ENCODE results near the gene TRMT2A. TPM values are rescaled to one million over a fixed set of nuclear protein-coding genes. Genes with fewer than 3 reads are reported as not detected.

Gene TRMT2A
- total RNA-seq, 1 donor from 2014 or later, result 44.8 TPM

- no peak for DNase-seq (ENCODE audit: low spot score)
- Mint-ChIP-seq H3K4me3 (ENCODE audit: unreplicated experiment) (no peak overlapping the region), H3K9me3 (ENCODE audit: unreplicated experiment) (no peaks in the 10 kb centered on the region), H3K27ac (ENCODE audit: unreplicated experiment) (no peak overlapping the region), H3K36me3 (ENCODE audit: low read depth, unreplicated experiment) (peaks cover 14% of the 10 kb centered on the region), H3K27me3 (ENCODE audit: unreplicated experiment) (peaks cover 13% of the 10 kb centered on the region), H3K4me1 (ENCODE audit: unreplicated experiment) (no peaks in the 10 kb centered on the region)
- no peak for TF ChIP-seq CTCF (IDR thresholded peaks at IDR 0.05; ENCODE audit: unreplicated experiment)
These were observed 11.5 kb upstream of the TRMT2A start for GRCh38 chr22:20128619-20128901.

DNA sequence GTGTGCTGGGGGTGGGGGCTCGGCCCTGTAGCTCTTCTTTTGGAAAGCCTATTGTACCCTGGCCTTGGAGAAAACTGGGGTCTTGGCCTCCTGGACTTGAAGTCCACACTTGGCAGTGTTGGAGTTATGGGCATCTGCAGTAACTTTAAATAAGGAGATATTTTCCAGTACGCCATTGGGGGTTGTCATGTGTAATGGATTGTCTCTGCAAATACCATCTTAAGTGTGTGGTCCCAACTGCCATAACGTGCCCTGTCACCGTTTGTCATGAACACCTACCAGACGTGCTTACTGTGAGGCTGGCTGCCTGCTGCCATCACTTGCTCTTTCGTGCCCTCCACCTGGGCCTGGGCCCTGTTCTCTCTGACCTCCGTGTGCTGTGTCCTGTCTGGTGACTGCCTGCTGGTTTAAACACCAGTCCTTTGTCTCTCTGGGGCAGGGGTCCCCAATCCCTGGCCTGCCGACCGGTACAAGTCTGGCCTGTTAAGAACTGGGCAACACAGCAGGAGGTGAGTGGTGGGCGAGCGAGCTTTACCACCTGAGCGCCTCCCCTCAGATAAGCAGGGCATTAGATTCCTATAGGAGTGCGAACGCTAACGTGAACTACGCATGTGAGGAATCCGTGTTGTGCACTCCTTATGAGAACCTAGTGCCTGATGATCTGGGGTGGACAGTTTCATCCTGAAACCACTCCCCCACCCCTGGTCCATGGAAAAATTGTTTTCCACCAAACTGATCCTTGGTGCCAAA, 11.0 kb upstream of the TRMT2A start:
- Mint-ChIP-seq H3K4me1 (ENCODE audit: unreplicated experiment) (no peaks in the 10 kb centered on the region), H3K27ac (ENCODE audit: unreplicated experiment) (no peak overlapping the region), H3K27me3 (ENCODE audit: unreplicated experiment) (peaks cover 13% of the 10 kb centered on the region), H3K36me3 (ENCODE audit: low read depth, unreplicated experiment) (peaks cover 14% of the 10 kb centered on the region), H3K4me3 (ENCODE audit: unreplicated experiment) (no peak overlapping the region), H3K9me3 (ENCODE audit: unreplicated experiment) (no peaks in the 10 kb centered on the region)
- DNase-seq (ENCODE audit: low spot score), result no peak
- no peak for TF ChIP-seq CTCF (IDR thresholded peaks at IDR 0.05; ENCODE audit: unreplicated experiment)

GRCh38 chr22:20127318-20127868, 10.4 kb upstream of the TRMT2A start:
- Mint-ChIP-seq H3K27ac (ENCODE audit: unreplicated experiment) (no peak overlapping the region), H3K4me3 (ENCODE audit: unreplicated experiment) (no peak overlapping the region), H3K36me3 (ENCODE audit: low read depth, unreplicated experiment) (peaks cover 15% of the 10 kb centered on the region), H3K4me1 (ENCODE audit: unreplicated experiment) (no peaks in the 10 kb centered on the region), H3K9me3 (ENCODE audit: unreplicated experiment) (no peaks in the 10 kb centered on the region), H3K27me3 (ENCODE audit: unreplicated experiment) (peaks cover 13% of the 10 kb centered on the region)
- no peak for DNase-seq (ENCODE audit: low spot score)
- no peak for TF ChIP-seq CTCF (IDR thresholded peaks at IDR 0.05; ENCODE audit: unreplicated experiment)

DNA sequence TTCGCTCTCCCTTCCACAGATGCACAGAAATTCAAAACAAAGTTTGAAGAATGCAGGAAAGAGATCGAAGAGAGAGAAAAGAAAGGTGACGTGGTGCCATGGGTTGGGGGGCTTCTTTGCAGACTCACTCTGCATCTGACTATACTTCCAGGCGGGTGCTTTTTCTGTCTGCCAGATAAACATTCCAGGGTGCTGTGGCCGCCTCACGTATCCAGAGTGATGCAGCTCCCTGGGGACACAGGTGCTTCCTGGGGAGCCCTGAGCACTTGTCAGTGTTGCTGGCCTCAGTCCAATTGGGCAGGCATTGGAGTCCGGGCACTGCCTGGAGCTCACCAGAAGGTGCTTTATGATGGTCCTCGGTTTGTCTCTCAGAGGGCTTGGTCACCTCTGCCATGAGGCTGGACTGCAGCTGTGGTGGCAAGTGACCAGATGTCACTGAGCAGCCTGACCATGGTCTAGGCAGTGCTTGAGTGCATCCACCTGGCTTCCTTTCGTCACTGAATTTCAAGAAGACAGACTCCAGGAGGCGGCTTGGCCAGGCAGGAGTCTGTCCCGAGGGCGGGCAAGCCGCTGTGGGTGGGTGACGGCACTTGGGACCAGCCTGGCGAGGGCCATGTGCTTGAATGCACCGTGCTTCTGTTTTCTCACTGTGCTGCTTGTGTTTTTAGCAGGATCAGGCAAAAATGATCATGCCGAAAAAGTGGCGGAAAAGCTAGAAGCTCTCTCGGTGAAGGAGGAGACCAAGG, 9.4 kb upstream of the TRMT2A start:
- Mint-ChIP-seq H3K27me3 (ENCODE audit: unreplicated experiment) (peaks cover 13% of the 10 kb centered on the region), H3K4me1 (ENCODE audit: unreplicated experiment) (no peaks in the 10 kb centered on the region), H3K27ac (ENCODE audit: unreplicated experiment) (no peak overlapping the region), H3K36me3 (ENCODE audit: low read depth, unreplicated experiment) (peaks cover 24% of the 10 kb centered on the region), H3K9me3 (ENCODE audit: unreplicated experiment) (no peaks in the 10 kb centered on the region), H3K4me3 (ENCODE audit: unreplicated experiment) (no peak overlapping the region)
- no peak for DNase-seq (ENCODE audit: low spot score)
- TF ChIP-seq CTCF (IDR thresholded peaks at IDR 0.05; ENCODE audit: unreplicated experiment), result no peak

All from endothelial cell (in vitro differentiated cells).